HG02642 (cell line): ENCODE data around the gene RAB11FIP4.
"Not testable (repeated sequence)": the region's sequence is repeated elsewhere in the genome, so short reads cannot be mapped to it uniquely, and the experiment has no call there.

ENCODE experiments used
- ATAC-seq: cut with Tn5 transposase; IDR thresholded peaks from one replicate; pipeline ENCODE4 v1.9.1; 2021; ENCODE audit warnings: mild to moderate bottlenecking; ENCODE audit not compliant: unreplicated experiment, poor library complexity

RAB11FIP4 gene, protein sequence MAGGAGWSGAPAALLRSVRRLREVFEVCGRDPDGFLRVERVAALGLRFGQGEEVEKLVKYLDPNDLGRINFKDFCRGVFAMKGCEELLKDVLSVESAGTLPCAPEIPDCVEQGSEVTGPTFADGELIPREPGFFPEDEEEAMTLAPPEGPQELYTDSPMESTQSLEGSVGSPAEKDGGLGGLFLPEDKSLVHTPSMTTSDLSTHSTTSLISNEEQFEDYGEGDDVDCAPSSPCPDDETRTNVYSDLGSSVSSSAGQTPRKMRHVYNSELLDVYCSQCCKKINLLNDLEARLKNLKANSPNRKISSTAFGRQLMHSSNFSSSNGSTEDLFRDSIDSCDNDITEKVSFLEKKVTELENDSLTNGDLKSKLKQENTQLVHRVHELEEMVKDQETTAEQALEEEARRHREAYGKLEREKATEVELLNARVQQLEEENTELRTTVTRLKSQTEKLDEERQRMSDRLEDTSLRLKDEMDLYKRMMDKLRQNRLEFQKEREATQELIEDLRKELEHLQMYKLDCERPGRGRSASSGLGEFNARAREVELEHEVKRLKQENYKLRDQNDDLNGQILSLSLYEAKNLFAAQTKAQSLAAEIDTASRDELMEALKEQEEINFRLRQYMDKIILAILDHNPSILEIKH

DNA sequence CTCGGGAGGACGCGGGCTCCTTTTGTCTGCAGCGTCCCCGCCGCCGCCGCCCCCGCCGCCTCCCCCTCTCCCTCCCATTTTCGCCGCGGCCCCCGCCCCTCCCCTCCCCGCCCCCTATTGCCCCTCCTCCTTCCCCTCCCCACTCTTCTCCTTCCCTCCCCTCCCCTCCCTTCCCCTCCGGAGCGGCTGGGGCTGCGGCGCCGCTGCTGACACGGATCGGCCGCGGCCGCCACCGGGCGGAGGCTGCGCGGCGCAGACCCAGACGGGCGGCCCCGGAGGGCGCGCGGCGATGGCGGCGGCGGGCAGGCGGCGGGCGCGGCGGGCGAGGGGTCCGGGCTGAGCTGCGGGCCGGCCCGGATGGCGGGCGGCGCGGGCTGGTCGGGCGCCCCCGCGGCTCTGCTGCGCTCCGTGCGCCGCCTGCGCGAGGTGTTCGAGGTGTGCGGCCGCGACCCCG lies at the start of gene RAB11FIP4:
Gene RAB11FIP4 (plus strand): TSS at position 180 of the 454 bp plus-strand sequence. CDS start 178 bp downstream, at position 358.
- no peak for ATAC-seq

GRCh38 chr17:31345191-31345747 lies 46.2 kb upstream of the RAB11FIP4 start:
- not testable (repeated sequence) for ATAC-seq

DNA sequence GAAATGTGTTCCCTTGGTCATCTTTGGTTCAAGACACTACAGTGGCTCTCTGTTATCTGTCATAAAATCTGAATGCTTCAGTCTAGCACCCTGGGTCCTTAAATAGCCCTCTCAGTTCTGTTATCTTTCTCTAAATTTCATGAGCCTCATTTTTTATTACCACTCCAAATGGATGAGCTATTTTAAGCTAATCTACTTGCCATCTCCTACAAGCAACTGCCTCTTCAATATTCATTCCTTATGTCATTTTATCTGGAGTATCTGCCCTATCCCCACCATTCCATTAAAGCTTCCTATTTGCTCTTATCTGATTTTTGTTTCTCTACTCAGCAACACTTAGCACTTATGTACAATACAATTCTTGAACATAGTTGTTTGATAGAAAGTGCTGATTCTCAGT lies 42.0 kb upstream of the RAB11FIP4 start:
- no peak for ATAC-seq

DNA sequence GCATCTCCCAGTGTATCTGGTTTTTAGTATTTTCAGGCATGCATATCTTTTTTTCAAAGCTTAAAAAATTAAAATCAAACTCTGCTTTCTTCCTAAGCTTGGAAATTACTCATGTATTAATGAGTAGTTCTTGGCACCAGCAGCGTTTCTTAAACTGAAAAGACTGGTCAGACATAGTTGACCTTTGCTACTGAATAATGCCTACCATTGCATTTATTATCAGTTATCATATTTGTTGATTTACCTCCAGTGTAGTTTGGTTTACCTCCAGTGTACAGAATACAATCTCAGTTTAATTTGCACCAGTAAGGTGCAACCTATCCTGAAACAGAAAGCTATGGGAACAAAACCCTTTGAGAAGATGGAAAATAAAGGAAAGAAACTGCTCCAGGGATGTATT lies 35.5 kb upstream of the RAB11FIP4 start:
- ATAC-seq, result no peak

DNA sequence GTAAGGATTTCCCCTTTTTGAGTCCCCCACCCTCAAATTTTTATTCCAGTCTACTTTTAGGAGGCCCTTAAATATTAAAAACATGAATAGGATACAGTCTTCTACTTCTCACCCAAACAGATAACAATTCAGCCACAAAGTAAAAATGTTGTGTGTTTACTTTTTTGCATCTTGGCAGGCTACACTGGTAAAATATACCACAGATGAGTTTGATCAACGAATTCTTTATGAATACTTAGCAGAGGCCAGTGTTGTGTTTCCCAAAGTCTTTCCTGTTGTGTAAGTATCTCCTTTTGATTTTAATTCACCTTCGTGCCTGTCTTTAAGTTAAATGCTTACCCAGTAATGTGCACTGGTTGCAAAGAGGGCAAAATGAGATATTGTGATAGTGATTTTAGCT lies 34.4 kb upstream of the RAB11FIP4 start:
- ATAC-seq, result no peak

DNA sequence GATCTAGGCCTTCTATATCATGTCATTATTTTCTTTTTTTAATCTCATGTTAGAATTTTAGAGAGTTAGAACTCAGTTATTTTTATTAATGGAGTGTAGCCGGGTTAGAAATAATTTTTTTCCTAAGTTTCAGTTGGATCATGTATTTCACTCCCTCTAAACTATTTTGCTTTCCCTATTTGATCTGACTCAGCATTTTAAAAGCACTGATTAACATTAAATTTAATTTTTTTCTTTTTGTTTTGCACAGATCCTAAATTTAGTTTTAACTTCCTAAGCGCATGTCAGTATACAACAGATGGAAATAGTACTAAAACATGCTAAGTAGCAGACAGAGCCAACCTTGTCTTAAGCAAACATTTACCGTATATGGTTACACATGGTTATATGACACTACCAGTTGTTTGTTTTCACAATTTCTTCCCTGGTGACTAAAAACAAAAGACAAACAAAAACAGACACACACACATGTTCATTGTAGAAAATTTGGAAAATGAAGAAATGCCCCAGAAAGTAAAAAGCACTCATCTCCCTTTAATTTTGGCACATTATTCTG lies 33.6 kb upstream of the RAB11FIP4 start:
- ATAC-seq, result no peak

DNA sequence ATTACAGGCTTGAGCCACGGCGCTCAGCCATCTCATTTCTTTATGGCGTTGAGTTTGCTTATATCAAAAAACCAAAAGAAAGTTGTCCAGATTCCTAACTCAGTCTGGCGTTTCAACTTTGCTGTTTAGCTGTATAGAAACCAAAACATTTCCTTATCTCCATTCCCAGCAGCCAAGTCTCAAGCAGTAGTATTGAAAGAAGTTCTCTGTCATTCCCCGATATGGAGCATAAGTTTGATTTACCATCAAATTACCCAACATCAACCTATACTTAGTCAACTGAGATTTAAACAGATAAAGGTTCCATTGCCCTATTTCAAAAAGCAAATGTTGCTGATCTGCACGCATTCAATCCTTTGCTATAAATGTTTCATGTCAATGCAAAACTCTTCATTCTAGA lies 27.5 kb upstream of the RAB11FIP4 start:
- ATAC-seq, result no peak

- no peak for ATAC-seq
These were observed 25.4 kb upstream of the RAB11FIP4 start for GRCh38 chr17:31366088-31366487.

- no peak for ATAC-seq
These were observed 22.2 kb upstream of the RAB11FIP4 start for GRCh38 chr17:31369266-31369665.

DNA sequence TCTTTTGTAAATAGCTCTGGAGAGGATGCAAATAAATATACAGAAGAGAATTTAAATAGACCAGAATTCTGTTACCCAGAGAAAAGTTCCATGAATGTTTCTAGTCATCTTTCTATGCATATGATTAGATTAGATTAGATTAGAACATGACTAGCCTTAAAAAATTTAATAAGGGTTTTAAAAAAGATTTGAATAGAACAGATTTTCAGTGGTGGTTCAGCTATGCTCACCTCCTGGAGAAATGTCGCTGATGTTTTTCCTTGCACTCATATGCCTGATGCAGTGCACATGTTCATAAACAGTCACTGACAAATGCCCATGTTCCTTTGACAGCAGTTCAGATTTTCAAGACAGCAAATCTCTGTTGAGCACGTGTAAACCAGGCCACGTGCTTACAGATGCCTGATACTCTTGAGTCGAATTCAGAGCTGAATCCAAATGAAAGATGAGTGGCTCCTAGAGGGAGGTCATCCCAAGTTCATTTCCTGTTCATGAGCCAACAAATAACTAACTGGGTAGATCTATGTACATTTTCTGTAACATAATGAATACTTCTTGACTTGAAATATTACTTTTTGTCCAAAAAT lies 19.9 kb upstream of the RAB11FIP4 start:
- no peak for ATAC-seq

- ATAC-seq, result no peak
These were observed 18.1 kb upstream of the RAB11FIP4 start for GRCh38 chr17:31373150-31374093.

DNA sequence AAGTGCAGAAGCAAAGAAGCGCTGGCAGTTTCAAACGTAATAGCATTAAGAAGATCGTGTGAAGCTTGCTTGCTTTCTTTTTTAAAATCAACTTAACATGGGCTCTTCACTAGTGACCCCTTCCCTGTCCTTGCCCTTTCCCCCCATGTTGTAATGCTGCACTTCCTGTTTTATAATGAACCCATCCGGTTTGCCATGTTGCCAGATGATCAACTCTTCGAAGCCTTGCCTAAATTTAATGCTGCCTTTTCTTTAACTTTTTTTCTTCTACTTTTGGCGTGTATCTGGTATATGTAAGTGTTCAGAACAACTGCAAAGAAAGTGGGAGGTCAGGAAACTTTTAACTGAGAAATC lies 17.4 kb upstream of the RAB11FIP4 start:
- no peak for ATAC-seq

- ATAC-seq, result no peak
These were observed 17.0 kb upstream of the RAB11FIP4 start for GRCh38 chr17:31374503-31374902.

GRCh38 chr17:31378638-31379037 lies 12.8 kb upstream of the RAB11FIP4 start:
- ATAC-seq, result no peak

GRCh38 chr17:31379597-31380205 lies 11.8 kb upstream of the RAB11FIP4 start:
- no peak for ATAC-seq

DNA sequence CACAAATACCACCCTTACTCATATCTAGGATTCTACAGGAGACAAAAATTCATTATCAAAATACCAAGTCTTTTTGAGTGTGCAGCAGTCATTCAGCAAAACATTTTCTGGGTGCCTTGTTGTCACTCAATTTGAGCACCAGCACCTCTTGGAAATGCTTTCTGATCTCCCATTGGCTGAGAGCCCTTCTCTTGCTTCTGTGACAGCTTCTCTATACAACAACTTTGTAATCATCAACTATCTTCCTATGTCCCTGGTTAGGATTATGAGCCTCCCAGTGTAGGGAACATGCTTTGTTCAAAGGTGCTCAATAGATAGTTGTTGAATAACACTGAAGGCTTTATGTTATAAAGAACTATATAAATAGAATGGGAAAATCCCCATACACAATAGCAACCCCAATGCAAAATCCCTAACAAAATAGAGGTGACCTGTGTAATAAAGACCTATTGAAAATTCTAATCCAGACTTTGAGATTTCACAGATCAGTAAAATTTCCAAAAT lies 10.3 kb upstream of the RAB11FIP4 start:
- ATAC-seq, result no peak

GRCh38 chr17:31382668-31383275 lies 8.7 kb upstream of the RAB11FIP4 start:
- not testable (repeated sequence) for ATAC-seq

DNA sequence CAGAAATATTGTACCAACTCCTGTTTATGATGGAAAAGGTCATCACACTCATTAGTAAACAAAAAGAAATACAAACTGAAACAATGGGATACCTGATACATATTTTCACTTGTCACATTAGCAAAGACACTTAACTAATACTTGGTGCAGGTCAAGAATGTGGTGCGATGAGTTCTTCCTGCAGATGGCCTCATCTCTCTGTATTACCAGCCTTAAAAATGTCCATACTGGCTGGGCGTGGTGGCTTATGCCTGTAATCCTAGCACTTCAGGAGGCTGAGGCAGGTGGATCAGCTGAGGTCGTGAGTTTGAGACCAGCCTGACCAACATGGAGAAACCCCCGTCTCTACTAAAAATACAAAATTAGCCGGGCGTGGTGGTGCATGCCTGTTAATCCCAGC lies 8.0 kb upstream of the RAB11FIP4 start:
- not testable (repeated sequence) for ATAC-seq
